CD4-positive, alpha-beta T cell (primary cell): ENCODE measurements around the gene SCAMP1. TPM values are rescaled to one million over a fixed set of nuclear protein-coding genes. Genes with fewer than 3 reads are reported as not detected.

Experiments
- ATAC-seq: fragments of 200-7000 bp; cut with Tn5 transposase; one replicate; pipeline ENCODE4 v1.10.0; 2022; ENCODE audit warnings: mild to moderate bottlenecking; ENCODE audit not compliant: poor library complexity
- CTCF ChIA-PET: fragments of 350-600 bp; sonication (Branson Sonifier 250); formaldehyde crosslinking; loops from one replicate; lab custom pipeline; 2021; ENCODE audit warnings: antibody characterized with exemption, inconsistent platforms; lab: Charles Lee
- POLR2A ChIA-PET: fragments of 350-600 bp; sonication (Branson Sonifier 250); formaldehyde crosslinking; loops from one replicate; lab custom pipeline; 2021; ENCODE audit warnings: antibody characterized with exemption, inconsistent platforms; lab: Charles Lee
- DNase-seq, 14 experiments: peaks; one replicate each; pipeline ENCODE4 v3.0.0-alpha.2; 2013 to 2020; ENCODE audit warnings: mixed read lengths in 2 of 14
- H3K27ac ChIP-seq, 2 donors: one replicate each; pipeline versions ENCODE4 v1.5.1 to v1.7.0; 2013; ENCODE audit warnings: low read length in 2 of 2, low read depth in 1 of 2, mild to moderate bottlenecking in 1 of 2
- H3K27me3 ChIP-seq, 2 experiments: 1 replicate in 1 of 2; 2 replicates in 1 of 2; pipeline versions ENCODE4 v1.6.1 to v1.7.0; 2013; ENCODE audit warnings: low read length in 2 of 2, control low read depth in 1 of 2, mild to moderate bottlenecking in 1 of 2, moderate library complexity in 1 of 2; ENCODE audit not compliant: insufficient read depth in 2 of 2, control insufficient read depth in 1 of 2
- H3K36me3 ChIP-seq: one replicate; pipeline ENCODE4 v1.6.1; 2013; ENCODE audit warnings: low read length, control low read depth; ENCODE audit not compliant: insufficient read depth
- H3K4me1 ChIP-seq: one replicate; pipeline ENCODE4 v1.6.1; 2013; ENCODE audit warnings: low read length, control low read depth; ENCODE audit not compliant: insufficient read depth
- H3K4me3 ChIP-seq: one replicate; pipeline ENCODE4 v1.5.1; 2013; ENCODE audit warnings: mild to moderate bottlenecking, low read length, moderate library complexity
- H3K9me3 ChIP-seq, 2 experiments: 1 replicate in 1 of 2; 2 replicates in 1 of 2; pipeline versions ENCODE4 v1.6.1 to v1.7.0; 2013; ENCODE audit warnings: low read length in 2 of 2, mild to moderate bottlenecking in 2 of 2, control low read depth in 1 of 2, moderate library complexity in 1 of 2; ENCODE audit not compliant: control insufficient read depth in 1 of 2, insufficient read depth in 1 of 2
- H3K27ac Mint-ChIP-seq: one replicate; pipeline ENCODE4 v1.8.0; 2020; ENCODE audit warnings: mixed read lengths
- H3K27me3 Mint-ChIP-seq: one replicate; pipeline ENCODE4 v1.8.0; 2021; ENCODE audit warnings: mixed read lengths
- H3K36me3 Mint-ChIP-seq: one replicate; pipeline ENCODE4 v1.8.0; 2021; ENCODE audit warnings: low read depth, mixed read lengths
- H3K4me1 Mint-ChIP-seq: one replicate; pipeline ENCODE4 v1.8.0; 2021; ENCODE audit warnings: low read depth, mixed read lengths
- H3K4me3 Mint-ChIP-seq: one replicate; pipeline ENCODE4 v1.8.0; 2020; ENCODE audit warnings: mild to moderate bottlenecking, mixed read lengths
- H3K9me3 Mint-ChIP-seq: one replicate; pipeline ENCODE4 v1.8.0; 2020; ENCODE audit warnings: mixed read lengths
- CTCF ChIP-seq: fragments of 200-600 bp; IDR thresholded peaks from one replicate; pipeline ENCODE4 v1.8.0; 2022; ENCODE audit warnings: antibody characterized with exemption, mild to moderate bottlenecking
- intact Hi-C, 2 experiments: fragments of 100-400 bp; cut with DNase I in 1 of 2; cut with micrococcal nuclease in 1 of 2; formaldehyde crosslinking; loops; one replicate each; pipeline versions ENCODE4 v1.15.1 to v1.9.0; 2023 to 2025; cut with DNase I, micrococcal nuclease
- total RNA-seq, 174 experiments: library from RNA in 2 of 174; stranded (reverse) in 2 of 174; gene quantifications; one replicate each; pipeline ENCODE4 v1.2.3 and lab custom pipeline; 2021 to 2026

Gene SCAMP1
- total RNA-seq, 2 experiments from 2014 or later = 16.0 to 18.4 TPM

- H3K27me3 ChIP-seq = peaks cover 17 to 18% of the 10 kb centered on the region in 2 experiments
- ChIA-PET CTCF (no interaction called here), POLR2A (no interaction called here)
- no peak for TF ChIP-seq CTCF
- no peak overlapping the region for H3K27ac ChIP-seq
- Mint-ChIP-seq H3K9me3 (no peaks in the 10 kb centered on the region), H3K27me3 (peaks cover 73% of the 10 kb centered on the region), H3K27ac (no peak overlapping the region), H3K36me3 (no peaks in the 10 kb centered on the region), H3K4me3 (no peak overlapping the region), H3K4me1 (no peaks in the 10 kb centered on the region)
- no peaks in the 10 kb centered on the region for H3K36me3 ChIP-seq
- DNase-seq (no peak), ATAC-seq (no peak)
- H3K9me3 ChIP-seq = no peaks in the 10 kb centered on the region
- H3K4me3 ChIP-seq = no peak overlapping the region
- intact Hi-C loops = no loop called here
- H3K4me1 ChIP-seq = no peaks in the 10 kb centered on the region
Measured at GRCh38 chr5:78499485-78499884, 139.1 kb downstream of the SCAMP1 start.

- Histone ChIP-seq H3K27me3 (peaks cover 22 to 23% of the 10 kb centered on the region in 2 experiments), H3K36me3 (no peaks in the 10 kb centered on the region), H3K27ac (no peak overlapping the region), H3K4me1 (no peaks in the 10 kb centered on the region), H3K9me3 (no peaks in the 10 kb centered on the region), H3K4me3 (no peak overlapping the region)
- ChIA-PET CTCF (no interaction called here), POLR2A (no interaction called here)
- no peaks in the 10 kb centered on the region for H3K4me1 Mint-ChIP-seq
- ATAC-seq (no peak), DNase-seq (no peak)
- H3K27ac Mint-ChIP-seq = no peak overlapping the region
- H3K27me3 Mint-ChIP-seq = peaks cover 77% of the 10 kb centered on the region
- no peak overlapping the region for H3K4me3 Mint-ChIP-seq
- no peak for TF ChIP-seq CTCF
- H3K9me3 Mint-ChIP-seq = no peaks in the 10 kb centered on the region
- no peaks in the 10 kb centered on the region for H3K36me3 Mint-ChIP-seq
- intact Hi-C loops = no loop called here
Measured at GRCh38 chr5:78500028-78500427, 139.6 kb downstream of the SCAMP1 start.

- no peak for TF ChIP-seq CTCF
- DNase-seq (no peak), ATAC-seq (no peak)
- no peaks in the 10 kb centered on the region for H3K36me3 Mint-ChIP-seq
- H3K27ac Mint-ChIP-seq = no peak overlapping the region
- ChIA-PET CTCF (no interaction called here), POLR2A (no interaction called here)
- no peaks in the 10 kb centered on the region for H3K9me3 ChIP-seq
- H3K9me3 Mint-ChIP-seq = no peaks in the 10 kb centered on the region
- H3K4me3 ChIP-seq = no peak overlapping the region
- no peak overlapping the region for H3K27ac ChIP-seq
- peaks cover 86% of the 10 kb centered on the region for H3K27me3 Mint-ChIP-seq
- H3K4me3 Mint-ChIP-seq = no peak overlapping the region
- no peaks in the 10 kb centered on the region for H3K4me1 Mint-ChIP-seq
- no peaks in the 10 kb centered on the region for H3K4me1 ChIP-seq
- H3K27me3 ChIP-seq = peaks cover 23 to 27% of the 10 kb centered on the region in 2 experiments
- intact Hi-C loops = no loop called here
- H3K36me3 ChIP-seq = no peaks in the 10 kb centered on the region
Measured at GRCh38 chr5:78500871-78501270, 140.5 kb downstream of the SCAMP1 start.
